Measurements from ENCODE around the gene PCDHGA2.
"Not testable (repeated sequence)": the region's sequence is repeated elsewhere in the genome, so short reads cannot be mapped to it uniquely, and the experiment has no call there.

PCDHGA2 gene

DNA sequence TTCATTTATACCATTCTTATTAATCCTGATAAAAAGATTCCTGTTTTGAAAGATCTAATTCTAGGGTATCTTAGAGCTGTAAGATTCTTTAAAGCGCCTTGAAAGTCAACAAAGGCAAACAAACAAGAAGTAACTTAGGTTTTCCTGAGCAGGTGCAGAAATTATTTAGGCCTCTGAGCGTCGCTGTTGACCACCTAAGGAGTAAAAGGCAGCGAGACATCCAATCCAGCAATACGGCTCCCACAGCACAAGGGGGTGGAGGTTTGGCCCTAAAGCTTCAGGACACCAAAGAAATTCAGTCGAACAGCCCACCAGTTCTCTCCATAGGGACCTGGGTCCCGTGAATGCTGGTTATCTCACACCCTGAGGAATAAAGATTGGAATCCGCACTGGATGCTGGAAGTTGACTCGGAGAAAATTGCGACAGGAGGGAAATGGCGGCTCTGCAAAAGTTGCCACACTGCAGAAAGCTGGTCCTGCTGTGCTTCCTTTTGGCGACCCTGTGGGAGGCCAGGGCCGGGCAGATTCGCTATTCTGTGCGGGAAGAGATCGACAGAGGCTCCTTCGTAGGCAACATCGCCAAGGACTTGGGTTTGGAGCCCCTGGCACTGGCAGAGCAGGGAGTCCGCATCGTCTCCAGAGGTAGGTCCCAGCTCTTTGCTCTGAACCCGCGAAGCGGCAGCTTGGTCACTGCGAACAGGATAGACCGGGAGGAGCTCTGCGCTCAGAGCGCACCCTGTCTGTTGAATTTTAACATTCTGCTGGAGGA, at the start of gene PCDHGA2:
Gene PCDHGA2, plus strand, starts transcription at position 223 of the 769 bp plus-strand sequence.
- no peak for DNase-seq

- no peak for DNase-seq
Observed at GRCh38 chr5:141298376-141298775, 40.2 kb upstream of the PCDHGA2 start.

DNA sequence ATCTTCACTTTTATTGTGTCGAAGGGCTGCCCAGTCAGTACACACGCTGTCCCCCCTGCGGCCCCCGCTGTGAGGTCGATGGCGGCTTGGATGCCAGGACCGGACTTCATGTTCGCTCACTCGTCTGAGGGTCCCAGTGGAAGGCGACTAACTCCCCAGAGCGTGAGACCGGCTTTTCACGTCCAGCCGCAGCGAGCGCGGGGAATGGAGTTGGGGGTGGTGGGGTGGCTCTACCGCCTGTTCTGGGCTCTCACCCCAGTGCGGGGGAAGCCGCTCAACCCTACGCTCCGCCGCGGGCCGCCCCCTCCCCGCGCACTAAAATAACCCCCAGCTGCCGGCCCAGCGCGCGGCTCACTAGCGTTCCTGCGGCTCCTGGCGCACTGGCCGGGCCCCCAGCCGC, 34.8 kb upstream of the PCDHGA2 start, which contains the start of gene SLC25A2:
Gene SLC25A2, minus strand, starts transcription at position 294 of the 400 bp plus-strand sequence. Its CDS starts 184 bp downstream, at position 110.
- no peak for DNase-seq

DNA sequence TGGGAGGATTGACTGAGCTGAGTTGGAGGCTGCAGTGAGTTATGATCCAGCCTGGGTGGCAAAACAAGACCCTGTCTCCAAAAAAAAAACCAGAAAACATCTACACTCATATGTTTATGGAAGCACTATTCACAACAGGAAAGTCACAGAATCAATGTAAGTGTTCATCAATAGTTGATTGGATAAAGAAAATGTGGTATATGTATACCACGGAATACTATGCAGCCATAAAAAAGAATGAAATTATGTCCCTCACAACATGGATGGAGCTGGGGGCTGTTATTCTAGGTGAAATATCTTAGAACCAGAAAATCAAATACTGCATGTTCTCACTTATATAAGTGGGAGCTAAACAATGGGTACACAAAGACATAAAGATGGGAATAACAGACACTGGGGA, 31.9 kb upstream of the PCDHGA2 start:
- DNase-seq: no peak

GRCh38 chr5:141313711-141314110, 24.8 kb upstream of the PCDHGA2 start:
- DNase-seq: no peak

GRCh38 chr5:141316963-141317362, 21.6 kb upstream of the PCDHGA2 start:
- DNase-seq: not testable (repeated sequence)

GRCh38 chr5:141319202-141319601, 19.4 kb upstream of the PCDHGA2 start:
- no peak for DNase-seq

- DNase-seq: no peak
Observed at GRCh38 chr5:141319699-141320098, 18.9 kb upstream of the PCDHGA2 start.

DNA sequence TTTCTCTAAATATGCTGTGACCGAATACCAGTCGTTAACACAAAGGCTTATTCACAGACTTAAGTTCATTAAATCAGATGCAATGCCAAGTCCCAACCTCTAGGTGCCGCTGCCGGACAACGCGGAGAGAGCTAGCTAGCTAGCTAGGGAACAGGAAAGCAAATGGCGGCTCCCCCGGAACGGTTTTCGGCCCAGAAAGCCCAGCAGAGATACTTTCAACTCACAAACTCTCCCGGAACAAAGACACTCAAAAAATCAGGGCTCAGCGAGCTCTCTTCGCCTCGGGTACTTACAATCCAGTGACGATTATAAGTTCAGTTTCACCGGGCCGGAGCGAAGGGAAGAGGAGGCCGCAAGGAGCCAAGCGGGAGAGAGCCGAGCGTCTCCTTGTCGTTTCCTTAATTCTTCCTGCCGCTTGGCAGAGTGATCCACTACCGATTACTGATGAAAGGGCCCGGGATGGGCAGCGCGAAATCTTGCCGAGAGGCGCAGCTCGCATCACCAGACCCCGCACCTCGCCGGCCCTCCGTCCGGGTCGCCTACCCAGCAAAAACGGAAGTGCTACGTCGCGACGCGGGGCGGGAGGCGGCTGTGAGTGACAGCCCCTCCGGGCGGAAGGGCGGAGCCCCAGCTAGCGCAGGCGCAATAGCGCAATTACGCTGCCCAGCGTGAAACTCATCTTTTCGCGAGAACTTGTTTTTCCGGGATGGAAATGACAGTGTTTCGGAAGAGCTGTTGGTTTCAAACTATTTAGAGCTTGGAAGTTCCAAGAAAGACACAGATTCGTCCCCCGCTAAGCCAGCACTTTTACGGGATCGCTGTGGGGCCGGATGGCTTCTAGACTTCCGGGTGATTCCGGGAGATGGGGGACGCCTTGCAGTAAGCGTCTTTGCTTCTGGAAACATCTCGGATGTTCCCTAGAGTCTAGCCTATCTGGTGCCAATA, 18.1 kb upstream of the PCDHGA2 start, which contains the start of gene TAF7:
Gene TAF7, minus strand, starts transcription at position 560 of the 945 bp plus-strand sequence. CDS start 740 bp downstream, outside the sequence.
- DNase-seq: peak; percentile 32

GRCh38 chr5:141322261-141322660, 16.3 kb upstream of the PCDHGA2 start:
- DNase-seq: no peak

- no peak for DNase-seq
Observed at GRCh38 chr5:141326088-141326854, 12.3 kb upstream of the PCDHGA2 start.

- DNase-seq: no peak
Observed at GRCh38 chr5:141328231-141328630, 10.3 kb upstream of the PCDHGA2 start.

DNA sequence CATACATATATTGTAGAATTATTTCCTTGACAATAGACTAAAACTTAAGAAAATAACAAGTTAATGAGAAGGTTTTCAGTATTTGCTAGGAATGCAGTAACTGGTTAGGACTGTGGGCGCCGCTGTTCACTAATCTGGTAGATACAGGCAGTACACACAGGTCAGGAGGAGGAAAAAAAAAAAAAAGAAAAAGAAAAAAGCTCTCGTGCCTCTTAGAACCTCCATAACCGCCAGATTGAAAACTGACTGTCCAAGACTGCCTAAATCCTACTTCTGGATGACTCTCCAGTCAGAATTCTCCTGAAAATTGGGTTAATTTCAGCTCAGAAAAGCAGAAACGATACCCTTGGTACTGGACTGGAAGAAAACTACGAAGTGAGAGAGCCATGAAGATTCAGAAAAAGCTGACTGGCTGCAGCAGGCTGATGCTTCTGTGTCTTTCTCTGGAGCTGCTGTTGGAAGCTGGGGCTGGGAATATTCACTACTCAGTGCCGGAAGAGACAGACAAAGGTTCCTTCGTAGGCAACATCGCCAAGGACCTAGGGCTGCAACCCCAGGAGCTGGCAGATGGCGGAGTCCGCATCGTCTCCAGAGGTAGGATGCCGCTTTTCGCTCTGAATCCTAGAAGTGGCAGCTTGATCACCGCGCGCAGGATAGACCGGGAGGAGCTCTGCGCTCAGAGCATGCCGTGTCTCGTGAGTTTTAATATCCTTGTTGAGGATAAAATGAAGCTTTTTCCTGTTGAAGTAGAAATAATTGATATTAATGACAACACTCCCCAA, 8.1 kb upstream of the PCDHGA2 start, which contains the start of gene PCDHGA1:
Gene PCDHGA1, plus strand, starts transcription at position 216 of the 782 bp plus-strand sequence.
- no peak for DNase-seq

GRCh38 chr5:141332571-141332970, 6.0 kb upstream of the PCDHGA2 start:
- DNase-seq: not testable (repeated sequence)

GRCh38 chr5:141340781-141341354, 2.3 kb downstream of the PCDHGA2 start:
- not testable (repeated sequence) for DNase-seq

GRCh38 chr5:141342773-141343172, 4.2 kb downstream of the PCDHGA2 start:
- no peak for DNase-seq

DNA sequence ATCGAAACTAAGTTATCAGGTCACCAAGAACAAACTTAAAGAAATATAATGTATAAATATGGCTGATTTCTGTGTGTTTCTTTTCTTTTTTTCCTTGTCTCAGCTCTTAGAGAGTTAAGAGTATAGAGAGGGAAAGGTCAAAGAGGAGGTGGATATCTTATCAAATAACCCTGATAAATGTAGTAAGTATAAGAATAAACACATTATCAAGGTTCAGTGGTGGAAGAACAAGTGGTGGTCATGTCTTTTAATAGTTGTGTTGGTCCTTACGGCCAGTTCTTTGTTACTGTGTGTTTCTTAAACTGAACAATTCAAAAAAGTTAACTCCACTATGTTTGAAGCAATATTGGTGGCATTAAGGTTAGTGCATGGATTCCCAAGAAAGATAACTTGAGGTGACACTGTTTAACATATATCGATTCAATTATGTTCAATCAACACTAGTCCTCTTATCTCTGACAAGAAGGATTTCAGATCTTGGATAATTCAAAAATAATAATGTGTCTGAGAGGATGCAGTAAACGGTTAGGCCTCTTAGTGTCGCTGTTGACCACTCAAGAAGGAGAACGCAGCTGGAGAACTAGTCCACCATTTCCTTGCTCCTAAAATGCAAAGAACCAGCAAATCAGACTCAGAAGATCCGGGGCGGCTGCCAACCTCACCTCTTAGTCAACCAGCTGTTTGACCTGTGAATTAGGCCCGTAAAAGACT, 4.8 kb downstream of the PCDHGA2 start, which contains the start of gene PCDHGA3:
Gene PCDHGA3, plus strand, starts transcription at position 588 of the 711 bp plus-strand sequence. CDS start 205 bp downstream, outside the sequence.
- DNase-seq: no peak

DNA sequence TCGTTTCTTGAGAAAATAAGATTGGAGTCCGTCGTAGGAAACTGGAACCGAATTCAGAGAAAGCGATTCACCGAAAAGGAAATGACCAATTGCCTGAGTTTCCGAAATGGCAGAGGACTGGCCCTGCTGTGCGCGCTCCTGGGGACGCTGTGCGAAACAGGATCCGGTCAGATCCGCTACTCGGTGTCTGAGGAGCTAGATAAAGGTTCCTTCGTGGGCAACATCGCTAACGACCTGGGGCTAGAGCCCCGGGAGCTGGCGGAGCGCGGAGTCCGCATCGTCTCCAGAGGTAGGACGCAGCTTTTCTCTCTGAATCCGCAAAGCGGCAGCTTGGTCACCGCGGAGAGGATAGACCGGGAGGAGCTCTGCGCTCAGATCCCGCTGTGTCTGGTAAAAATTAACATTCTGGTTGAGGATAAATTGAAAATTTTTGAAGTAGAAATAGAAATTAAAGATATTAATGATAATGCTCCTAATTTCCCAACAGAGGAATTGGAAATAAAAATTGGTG, 5.4 kb downstream of the PCDHGA2 start:
- DNase-seq: no peak

GRCh38 chr5:141345327-141345726, 6.8 kb downstream of the PCDHGA2 start:
- DNase-seq: no peak

- DNase-seq: not testable (repeated sequence)
Observed at GRCh38 chr5:141346017-141346416, 7.5 kb downstream of the PCDHGA2 start.

All from SIG-M5 (cell line).